HL-60/S4 treated with phorbol 12-myristate 13-acetate at 8.2 ng/mL for 4 days and 3 days (cell line): Measurements from ENCODE around the gene PLEKHG3.

ENCODE experiments used
- in situ Hi-C: fragments of 300-500 bp; cut with MboI; formaldehyde crosslinking; loops from 2 replicates; pipeline ENCODE4 v1.15.0; 2022; ENCODE audit warnings: low sequenced_read_pairs

Gene PLEKHG3

DNA sequence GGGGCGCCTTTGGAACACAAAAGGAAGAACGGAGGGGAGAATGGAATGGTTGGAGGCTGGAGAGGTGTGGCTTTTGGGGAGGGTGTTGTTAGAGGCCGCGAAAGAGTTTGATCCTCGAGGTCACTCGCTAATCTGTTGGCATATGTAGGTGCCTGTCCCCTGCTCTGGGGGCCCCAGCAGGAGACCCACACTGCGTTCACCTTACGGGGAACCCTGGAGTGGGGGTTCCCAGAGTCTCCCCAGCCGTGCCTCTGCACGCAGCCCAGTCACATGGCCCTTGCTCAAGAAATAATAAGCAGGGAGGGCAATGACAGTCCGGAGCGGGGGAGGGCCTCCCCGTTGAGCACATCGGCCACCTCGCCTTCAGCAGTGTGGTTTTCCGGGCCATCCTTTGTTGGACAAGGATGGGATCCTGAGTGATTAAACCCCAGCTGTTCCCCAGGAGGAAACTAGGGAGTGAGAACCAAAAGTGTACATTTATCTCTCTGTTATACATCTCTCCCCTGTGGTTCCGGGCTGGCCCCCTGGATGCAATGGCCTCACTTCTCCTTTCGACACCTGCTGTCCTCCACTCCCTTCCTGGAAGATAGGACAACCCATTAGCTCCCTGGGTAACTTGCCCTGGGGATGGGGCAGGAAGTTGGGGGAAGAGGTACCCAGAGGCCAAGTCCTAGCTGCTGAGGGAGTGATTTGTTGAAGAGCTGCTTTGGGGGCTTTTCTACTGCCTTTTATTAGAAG is 1.3 kb downstream of the PLEKHG3 start:
- in situ Hi-C loops = no loop called here

GRCh38 chr14:64706119-64706592 is 1.9 kb downstream of the PLEKHG3 start:
- in situ Hi-C loops = no loop called here

DNA sequence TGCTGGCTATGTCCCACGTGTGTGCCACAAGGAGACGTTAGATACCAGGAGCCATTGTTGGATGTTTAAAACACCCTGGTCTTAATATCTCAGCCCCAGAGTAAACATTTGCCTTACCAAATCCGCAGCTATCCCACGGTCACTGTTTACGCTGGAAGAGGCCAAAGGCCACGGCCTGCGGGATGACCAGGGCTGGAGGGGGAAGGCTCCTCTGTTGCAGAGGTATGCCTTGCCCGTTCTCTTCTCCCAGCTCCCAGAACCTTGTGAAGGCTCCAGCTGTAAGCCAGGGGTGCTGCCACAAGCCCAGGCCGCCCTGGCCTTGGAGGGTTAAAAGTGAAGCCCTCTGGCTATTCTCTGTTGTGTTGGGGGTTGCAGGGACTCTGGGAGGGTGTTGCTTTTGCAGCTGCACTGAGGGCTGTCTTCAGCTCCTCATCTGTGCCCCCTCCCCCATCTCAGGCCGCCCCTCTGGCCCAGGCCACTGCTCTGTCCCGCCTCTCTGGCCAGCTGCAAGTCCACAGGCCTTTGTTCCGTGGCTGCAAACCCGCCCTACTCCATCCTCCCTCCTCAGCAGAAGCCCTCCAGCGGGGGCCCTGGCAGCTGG is 2.5 kb downstream of the PLEKHG3 start:
- in situ Hi-C loops = no loop called here

DNA sequence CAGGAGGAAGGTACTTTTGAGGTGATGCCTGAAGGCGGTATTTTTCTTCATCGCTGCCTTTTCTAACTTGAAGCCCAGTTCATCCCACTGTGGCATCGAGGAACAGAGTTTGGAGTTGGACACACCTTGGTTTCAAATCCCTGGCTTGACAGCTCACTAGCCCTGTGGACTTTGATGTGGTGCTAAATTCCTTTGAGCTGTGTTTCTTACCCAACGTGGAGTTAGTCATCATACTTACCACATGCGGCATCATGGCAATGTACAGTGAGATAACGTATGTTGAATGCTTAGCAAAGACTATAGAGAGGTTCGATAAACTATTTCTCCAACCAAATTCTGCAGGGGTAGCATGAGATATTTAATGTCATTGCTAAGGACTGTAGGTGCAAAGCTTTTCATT is 3.4 kb downstream of the PLEKHG3 start:
- in situ Hi-C loops = no loop called here

DNA sequence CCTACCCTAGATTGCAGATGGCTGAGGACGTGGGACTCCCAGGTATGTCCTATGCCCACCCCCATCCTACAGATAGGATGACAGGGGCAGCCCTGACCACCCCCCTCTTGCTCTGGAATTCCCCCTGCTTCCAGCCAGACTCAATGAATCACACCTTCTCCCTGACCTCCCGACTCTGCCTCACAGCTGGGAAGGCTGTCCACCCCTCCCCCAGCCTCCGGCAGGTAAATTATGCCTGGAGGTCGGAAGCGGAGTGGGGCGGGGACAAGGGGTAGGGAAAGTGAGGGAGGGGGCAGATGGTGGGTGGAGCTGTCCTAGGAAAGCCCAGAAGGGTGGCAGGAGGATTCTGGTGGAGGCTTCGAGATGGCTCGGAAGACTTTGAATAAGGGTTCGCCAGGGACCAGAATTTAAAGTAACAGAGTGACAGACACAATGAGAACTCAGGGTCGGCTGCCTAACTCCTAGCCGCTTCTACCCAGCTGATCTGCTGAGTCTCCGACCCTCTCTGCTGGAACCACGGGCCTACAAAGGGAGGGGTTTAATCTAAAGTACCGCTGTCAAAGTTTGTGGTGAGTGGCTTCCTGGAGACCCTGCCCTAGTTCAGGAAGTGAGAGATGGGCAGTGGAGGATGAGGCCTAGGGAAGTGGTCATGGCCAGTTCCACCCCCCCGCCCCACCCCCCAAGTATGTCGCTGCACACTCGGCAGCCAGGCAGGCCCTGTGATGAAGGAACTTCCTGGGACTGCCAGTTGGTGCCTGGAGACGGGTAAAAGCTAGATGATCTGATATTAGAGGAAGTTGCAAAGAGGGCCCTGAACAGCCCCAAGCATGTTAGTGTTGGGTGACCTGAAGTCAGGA is 4.2 kb downstream of the PLEKHG3 start:
- in situ Hi-C loops = no loop called here

GRCh38 chr14:64709126-64709525 is 4.9 kb downstream of the PLEKHG3 start:
- in situ Hi-C loops = no loop called here

DNA sequence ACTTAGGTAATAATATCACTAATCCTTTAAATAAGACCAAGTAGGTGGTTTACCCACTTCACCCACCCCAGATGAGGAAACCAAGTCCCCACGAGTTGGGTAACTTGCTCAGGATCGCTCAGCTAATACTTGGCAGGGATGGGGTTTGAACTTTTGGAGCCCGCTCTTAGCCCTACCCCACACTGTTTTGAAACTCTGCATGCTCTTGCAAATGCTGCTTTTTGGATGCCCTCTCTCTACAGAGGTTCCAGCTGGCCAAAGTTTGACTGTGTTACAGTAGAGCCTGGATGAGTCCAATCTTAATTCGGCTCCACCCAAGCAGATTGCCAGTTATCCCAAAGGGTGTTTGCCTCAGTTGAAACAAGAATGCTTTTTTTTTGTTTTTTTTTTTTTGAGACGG is 6.8 kb downstream of the PLEKHG3 start:
- in situ Hi-C loops = no loop called here

DNA sequence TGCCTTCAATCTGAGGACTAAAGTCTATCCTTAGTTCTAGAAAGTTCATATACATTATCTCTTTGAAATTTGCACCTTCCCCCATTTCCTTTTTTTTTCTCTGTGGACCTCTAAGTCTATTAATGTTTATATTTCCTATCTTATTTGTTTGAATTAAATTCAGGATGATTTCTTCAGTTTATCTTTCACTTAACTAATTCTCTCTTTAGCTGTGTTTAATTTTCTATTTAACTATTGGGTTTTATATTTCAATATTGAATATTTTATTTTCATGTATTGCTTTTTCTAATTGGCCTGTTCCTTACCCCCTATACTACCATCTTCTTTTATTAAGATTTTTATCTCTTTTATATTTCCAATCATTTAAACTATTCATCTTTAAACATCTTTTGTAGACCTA is 9.5 kb downstream of the PLEKHG3 start:
- in situ Hi-C loops = no loop called here

- in situ Hi-C loops = no loop called here
Observed at GRCh38 chr14:64714432-64715025, 10.3 kb downstream of the PLEKHG3 start.

DNA sequence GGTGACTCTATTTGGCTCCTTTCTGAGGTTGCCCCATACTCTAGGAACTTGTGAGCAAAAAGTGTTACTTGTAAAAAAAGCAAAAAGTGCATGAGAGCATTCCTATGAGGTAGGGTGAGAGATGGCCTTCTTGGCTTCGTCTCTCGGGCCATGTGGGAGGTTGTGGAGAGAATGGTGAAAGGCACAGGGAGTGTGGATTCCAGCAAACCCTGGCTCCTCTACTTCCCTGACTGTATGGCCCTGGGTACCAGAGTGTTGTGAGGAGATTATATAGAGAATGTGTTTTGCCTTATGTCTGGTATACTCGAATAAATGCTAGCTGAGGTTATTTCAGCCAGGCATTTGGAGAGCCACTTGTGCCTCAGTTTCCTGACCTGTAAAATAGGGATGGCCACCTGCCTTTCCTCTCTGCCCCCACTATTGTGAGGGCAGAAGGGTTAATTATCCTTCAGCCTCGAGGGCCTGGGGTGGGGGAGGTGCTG is 11.0 kb downstream of the PLEKHG3 start:
- in situ Hi-C loops = no loop called here

DNA sequence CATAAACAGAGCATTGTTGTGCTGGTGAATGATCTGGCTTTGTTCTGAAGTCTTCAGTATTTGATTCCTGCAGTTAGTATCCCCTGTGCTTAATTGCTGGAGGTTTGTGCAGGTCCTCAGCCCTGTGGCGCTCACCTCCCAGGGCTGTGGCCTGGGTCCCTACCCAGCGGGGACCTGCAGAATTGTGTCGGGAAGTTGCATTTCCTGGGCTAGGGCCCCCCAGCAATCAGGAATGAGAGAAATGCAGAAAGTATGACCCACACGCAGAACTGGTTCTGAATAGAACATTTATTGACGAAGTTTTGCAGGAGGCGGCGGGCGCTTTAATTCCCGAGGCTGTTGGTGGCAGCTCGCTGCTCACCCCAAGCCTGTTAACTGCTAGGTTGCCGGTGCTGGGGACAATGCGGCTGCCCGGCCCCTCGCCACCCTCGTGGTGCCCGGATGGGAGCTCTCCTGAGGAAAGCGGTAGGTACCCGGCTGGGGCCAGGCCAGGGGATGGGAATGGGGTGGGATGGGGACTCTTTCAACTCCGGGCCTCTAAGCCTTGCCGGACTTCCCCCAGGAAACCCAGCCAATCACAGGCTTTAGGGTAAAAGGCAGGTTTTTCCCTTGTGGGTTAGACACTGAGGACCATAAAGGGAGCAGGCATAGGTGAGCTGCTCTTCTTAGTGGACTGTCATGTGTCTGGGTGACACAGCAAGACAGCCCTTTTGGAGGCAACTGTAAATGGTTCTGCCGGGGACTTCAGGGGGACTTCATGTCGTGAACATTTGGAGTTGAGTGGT is 11.6 kb downstream of the PLEKHG3 start:
- in situ Hi-C loops = no loop called here

GRCh38 chr14:64717870-64718269 is 13.6 kb downstream of the PLEKHG3 start:
- in situ Hi-C loops = no loop called here

DNA sequence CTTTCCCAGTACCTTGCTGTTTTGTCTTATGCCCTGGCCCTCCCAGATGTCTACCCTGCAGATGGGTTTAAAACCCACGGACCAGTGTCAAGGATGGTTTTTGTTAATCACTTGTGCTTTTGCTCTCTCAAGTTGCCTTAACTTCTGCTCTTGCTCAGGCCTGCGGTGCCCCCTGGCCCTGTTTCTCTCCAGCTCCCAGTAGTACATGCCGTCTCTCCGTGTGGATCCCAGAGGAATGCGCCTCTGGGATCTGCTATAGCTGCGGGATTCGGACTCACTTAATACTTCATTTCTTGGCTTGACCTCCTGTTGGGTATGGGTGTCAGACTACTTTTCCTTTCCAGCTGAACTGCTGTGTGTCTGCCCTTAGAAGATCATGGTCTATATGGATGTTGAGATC is 14.5 kb downstream of the PLEKHG3 start:
- in situ Hi-C loops = no loop called here

- in situ Hi-C loops = no loop called here
Observed at GRCh38 chr14:64719601-64720000, 15.4 kb downstream of the PLEKHG3 start.

- in situ Hi-C loops = no loop called here
Observed at GRCh38 chr14:64720131-64720576, 15.9 kb downstream of the PLEKHG3 start.

- in situ Hi-C loops = no loop called here
Observed at GRCh38 chr14:64721391-64721791, 17.2 kb downstream of the PLEKHG3 start.

GRCh38 chr14:64721899-64722298 is 17.7 kb downstream of the PLEKHG3 start:
- in situ Hi-C loops = no loop called here

- in situ Hi-C loops = no loop called here
Observed at GRCh38 chr14:64722842-64723447, 18.7 kb downstream of the PLEKHG3 start.

DNA sequence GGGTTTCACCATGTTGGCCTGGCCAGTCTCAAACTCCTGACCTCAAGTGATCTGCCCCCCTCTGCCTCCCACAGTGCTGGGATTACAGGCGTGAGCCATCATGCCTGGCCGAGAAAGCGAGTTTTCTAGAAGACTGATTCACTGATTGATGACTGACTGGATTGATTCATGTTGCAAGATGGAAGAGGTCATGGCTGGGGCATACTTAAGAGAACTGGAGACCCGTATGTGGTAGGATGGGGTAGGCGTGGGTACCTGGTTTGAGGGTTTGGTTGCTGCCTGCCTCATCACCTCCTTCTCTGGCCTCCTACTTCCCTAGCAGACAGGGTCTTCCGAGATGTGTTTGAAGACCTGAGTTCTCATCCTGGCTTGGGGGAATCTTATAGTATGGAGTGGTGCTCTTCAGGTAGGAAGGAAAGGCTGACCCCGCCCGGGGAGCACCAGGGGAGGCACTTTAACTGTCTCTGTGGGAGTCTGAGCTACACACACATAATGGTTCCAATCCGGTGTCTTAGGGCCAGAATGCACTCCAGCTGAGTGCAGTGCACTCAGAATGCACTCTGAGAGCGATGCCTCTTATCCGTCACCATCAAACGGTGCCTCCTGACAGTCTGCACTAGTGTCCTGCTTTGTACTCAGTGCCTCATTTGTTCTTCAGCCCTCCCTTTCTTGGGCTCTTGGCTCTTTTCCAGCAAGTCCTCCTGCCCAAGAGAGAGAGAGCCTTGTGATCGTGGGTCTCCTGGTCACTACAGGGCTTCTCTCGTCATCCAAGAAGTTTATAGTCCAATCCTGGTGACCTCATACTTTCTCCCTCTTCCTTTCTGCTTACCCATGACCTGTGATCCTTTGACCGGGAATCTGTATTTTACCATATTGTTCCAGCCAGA is 19.7 kb downstream of the PLEKHG3 start:
- in situ Hi-C loops = no loop called here
